ENCODE data around the gene NQO2. TPM values are rescaled to one million over a fixed set of nuclear protein-coding genes. Genes with fewer than 3 reads are reported as not detected.

Gene NQO2
- total RNA-seq, 1 experiment from 2014 or later = 105 TPM

- no peak overlapping the region for H3K4me2 ChIP-seq (ENCODE audit: insufficient read depth, insufficient read length, low read length)
- H3K56ac ChIP-seq (ENCODE audit: insufficient read length, low read depth, low read length) = no peak overlapping the region
- no peak overlapping the region for H3K18ac ChIP-seq (ENCODE audit: insufficient read length, low read depth, low read length)
- no peak overlapping the region for H3K14ac ChIP-seq (ENCODE audit: insufficient read depth, low read length)
- no peaks in the 10 kb centered on the region for H3K79me1 ChIP-seq (ENCODE audit: insufficient read depth, low read depth, low read length, poor library complexity, severe bottlenecking)
- no peak overlapping the region for H2BK120ac ChIP-seq (ENCODE audit: low read depth, low read length, poor library complexity, severe bottlenecking)
- TF ChIP-seq, protein P1, sequence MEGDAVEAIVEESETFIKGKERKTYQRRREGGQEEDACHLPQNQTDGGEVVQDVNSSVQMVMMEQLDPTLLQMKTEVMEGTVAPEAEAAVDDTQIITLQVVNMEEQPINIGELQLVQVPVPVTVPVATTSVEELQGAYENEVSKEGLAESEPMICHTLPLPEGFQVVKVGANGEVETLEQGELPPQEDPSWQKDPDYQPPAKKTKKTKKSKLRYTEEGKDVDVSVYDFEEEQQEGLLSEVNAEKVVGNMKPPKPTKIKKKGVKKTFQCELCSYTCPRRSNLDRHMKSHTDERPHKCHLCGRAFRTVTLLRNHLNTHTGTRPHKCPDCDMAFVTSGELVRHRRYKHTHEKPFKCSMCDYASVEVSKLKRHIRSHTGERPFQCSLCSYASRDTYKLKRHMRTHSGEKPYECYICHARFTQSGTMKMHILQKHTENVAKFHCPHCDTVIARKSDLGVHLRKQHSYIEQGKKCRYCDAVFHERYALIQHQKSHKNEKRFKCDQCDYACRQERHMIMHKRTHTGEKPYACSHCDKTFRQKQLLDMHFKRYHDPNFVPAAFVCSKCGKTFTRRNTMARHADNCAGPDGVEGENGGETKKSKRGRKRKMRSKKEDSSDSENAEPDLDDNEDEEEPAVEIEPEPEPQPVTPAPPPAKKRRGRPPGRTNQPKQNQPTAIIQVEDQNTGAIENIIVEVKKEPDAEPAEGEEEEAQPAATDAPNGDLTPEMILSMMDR (conservative IDR thresholded peaks at IDR 0.05) = no peak
- no peak overlapping the region for H2BK15ac ChIP-seq (ENCODE audit: low read depth, low read length)
- peaks cover 6% of the 10 kb centered on the region; the same call in 1 of the 2 replicates for H3K4me1 ChIP-seq (ENCODE audit: insufficient read depth, low read length)
- Mint-ChIP-seq H3K4me1 (peaks cover 30 to 39% of the 10 kb centered on the region in 2 experiments), H3K9me3 (peaks cover 0 to 4% of the 10 kb centered on the region in 2 experiments; a peak in 2 of 5 replicates), H3K27me3 (ENCODE audit: low read depth) (peaks cover 5% of the 10 kb centered on the region; the same call in 1 of the 2 replicates), H3K4me3 (no peak overlapping the region), H3K27ac (no peak overlapping the region), H3K36me3 (ENCODE audit: insufficient read depth in 1 of 3, low read depth in 3 of 3) (no peaks in the 10 kb centered on the region; a peak in 1 of 7 replicates)
- H3K4ac ChIP-seq (ENCODE audit: low read depth, low read length) = no peak overlapping the region
- H3K27me3 ChIP-seq (ENCODE audit: insufficient read depth, low read length) = no peaks in the 10 kb centered on the region
- no peak overlapping the region for H3T11ph ChIP-seq (ENCODE audit: low read length)
- H4K20me1 ChIP-seq (ENCODE audit: control insufficient read depth, insufficient read depth, insufficient read length) = no peaks in the 10 kb centered on the region
- H3K23ac ChIP-seq (ENCODE audit: insufficient read length, low read depth, low read length) = no peak overlapping the region
- H3K23me2 ChIP-seq (ENCODE audit: insufficient read length, low read depth, low read length, poor library complexity, severe bottlenecking) = peaks cover 6% of the 10 kb centered on the region
- H4K91ac ChIP-seq (ENCODE audit: insufficient read length, low read depth, low read length) = no peak overlapping the region
- WGBS (ENCODE audit: extremely low coverage, insufficient read length, low lambda C conversion rate) = no CpG with 5 or more reads among the region's 5 CpGs
- H4K8ac ChIP-seq (replicated peaks; ENCODE audit: insufficient read length, low read depth, low read length) = no peak overlapping the region
- no peak overlapping the region for H3K9ac ChIP-seq (ENCODE audit: extremely low read depth, insufficient read length, low read length)
- H3K79me2 ChIP-seq (ENCODE audit: insufficient read depth, low read length) = no peaks in the 10 kb centered on the region
- no peak overlapping the region for H3K27ac ChIP-seq (ENCODE audit: insufficient read length, low read depth, low read length)
- H2AK5ac ChIP-seq (ENCODE audit: insufficient read length, low read length) = no peak overlapping the region
- no peak overlapping the region for H2BK20ac ChIP-seq (ENCODE audit: low read depth, low read length, poor library complexity, severe bottlenecking)
- no peak overlapping the region for H4K5ac ChIP-seq (ENCODE audit: insufficient read length, low read depth, low read length)
- no peak overlapping the region for H2BK12ac ChIP-seq (ENCODE audit: insufficient read length, low read depth, low read length)
- no peak for DNase-seq
- H3K9me3 ChIP-seq (ENCODE audit: control insufficient read depth, low read depth, low read length) = no peaks in the 10 kb centered on the region
- no peak overlapping the region for H2AFZ ChIP-seq (ENCODE audit: low read length)
- no peak overlapping the region for H2BK5ac ChIP-seq (ENCODE audit: insufficient read length, low read length)
Observed at GRCh38 chr6:2973676-2974075, 26.0 kb upstream of the NQO2 start.

Data from H9 (cell line).